ENCODE results near the gene BLTP3A.

The BLTP3A gene

GRCh38 chr6:34836008-34836407 lies 44.1 kb downstream of the BLTP3A start:
- DNase-seq: no peak

GRCh38 chr6:34836451-34836850 lies 44.6 kb downstream of the BLTP3A start:
- DNase-seq: no peak

GRCh38 chr6:34837528-34837927 lies 45.6 kb downstream of the BLTP3A start:
- DNase-seq: no peak

GRCh38 chr6:34839666-34840352 lies 47.9 kb downstream of the BLTP3A start:
- DNase-seq: no peak
